GM18520 (cell line): ENCODE measurements around the gene JCAD.

Source experiments
- ATAC-seq: cut with Tn5 transposase; IDR thresholded peaks from one replicate; pipeline ENCODE4 v1.9.1; 2021; ENCODE audit not compliant: unreplicated experiment

JCAD gene

GRCh38 chr10:30047924-30048531 lies 11.4 kb downstream of the JCAD start:
- ATAC-seq = no peak

DNA sequence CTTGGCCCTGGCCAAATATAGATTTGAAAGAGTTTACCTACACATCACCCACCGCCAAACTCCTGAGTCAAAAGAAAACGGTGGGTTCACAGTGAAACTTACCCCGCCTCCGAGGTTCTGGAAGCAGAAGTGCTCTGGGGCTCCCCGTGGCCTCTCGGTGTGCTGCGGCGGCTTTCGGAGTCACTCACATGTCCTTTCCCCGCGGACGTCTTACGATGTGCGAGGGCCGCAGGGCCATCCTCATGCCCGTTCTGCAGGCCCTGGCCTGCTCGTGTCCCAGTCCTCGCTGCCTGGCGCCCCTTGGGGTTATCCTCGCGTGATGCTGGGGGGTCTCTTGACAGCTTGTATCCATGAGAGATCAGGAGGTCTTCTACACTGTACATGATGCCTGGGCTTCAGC lies 12.0 kb downstream of the JCAD start:
- ATAC-seq = no peak

DNA sequence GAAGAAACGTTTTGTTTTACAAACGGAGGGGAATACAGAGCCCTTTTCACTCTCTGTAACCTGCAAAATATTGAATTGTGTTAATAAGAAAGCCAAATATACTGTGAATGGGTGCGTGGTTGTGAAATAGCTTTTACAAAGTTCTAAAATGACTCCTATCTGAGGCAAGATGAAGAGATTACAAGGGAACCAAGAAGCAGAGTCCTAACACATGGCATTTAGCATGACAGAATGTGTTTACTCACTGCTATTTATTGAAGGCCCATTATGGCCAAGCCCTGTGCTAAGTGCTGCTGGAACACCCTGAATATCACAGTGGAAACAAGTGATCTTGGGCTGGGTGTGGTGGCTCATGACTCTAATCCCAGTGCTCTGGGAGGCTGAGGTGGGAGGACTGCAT lies 12.9 kb downstream of the JCAD start:
- ATAC-seq = no peak

- no peak for ATAC-seq
Observed at GRCh38 chr10:30045961-30046360, 13.4 kb downstream of the JCAD start.

DNA sequence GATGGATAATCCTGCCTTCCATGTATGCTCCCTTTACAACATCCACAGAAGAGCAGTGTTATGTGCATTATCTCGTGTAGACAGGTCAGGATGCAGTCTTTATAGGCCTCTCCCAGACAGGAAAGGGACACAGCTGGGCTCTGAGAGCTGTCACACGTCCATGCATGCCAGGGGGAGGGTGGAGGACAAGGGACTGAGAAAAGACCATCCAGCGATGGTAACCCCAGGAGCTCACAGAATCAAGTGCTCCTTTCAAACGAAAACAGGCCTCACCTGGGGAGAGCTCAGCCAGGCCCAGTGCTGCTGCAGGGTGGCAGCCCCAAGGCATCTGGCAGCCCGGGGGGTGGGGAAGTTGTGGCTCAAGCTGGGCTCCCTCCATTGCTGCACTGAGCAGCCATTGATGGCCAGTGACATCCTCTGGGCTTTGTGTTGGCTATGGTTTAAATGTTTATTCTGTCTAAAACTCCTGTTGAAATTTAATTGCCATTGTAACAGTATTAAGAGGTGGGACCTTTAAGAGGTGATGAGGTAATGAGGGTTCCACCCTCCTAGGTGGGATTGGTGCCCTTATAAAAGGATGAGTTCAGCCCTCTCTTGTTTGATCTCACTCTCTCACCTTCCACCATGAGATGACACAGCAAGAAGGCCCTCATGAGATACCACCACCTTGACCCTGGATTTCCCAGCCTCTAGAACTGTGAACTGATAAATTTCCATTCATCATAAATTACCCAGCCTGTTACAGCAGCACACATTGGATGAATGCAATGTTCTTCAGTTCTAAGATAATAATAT lies 15.7 kb downstream of the JCAD start:
- no peak for ATAC-seq

- no peak for ATAC-seq
Observed at GRCh38 chr10:30042820-30043219, 16.6 kb downstream of the JCAD start.

DNA sequence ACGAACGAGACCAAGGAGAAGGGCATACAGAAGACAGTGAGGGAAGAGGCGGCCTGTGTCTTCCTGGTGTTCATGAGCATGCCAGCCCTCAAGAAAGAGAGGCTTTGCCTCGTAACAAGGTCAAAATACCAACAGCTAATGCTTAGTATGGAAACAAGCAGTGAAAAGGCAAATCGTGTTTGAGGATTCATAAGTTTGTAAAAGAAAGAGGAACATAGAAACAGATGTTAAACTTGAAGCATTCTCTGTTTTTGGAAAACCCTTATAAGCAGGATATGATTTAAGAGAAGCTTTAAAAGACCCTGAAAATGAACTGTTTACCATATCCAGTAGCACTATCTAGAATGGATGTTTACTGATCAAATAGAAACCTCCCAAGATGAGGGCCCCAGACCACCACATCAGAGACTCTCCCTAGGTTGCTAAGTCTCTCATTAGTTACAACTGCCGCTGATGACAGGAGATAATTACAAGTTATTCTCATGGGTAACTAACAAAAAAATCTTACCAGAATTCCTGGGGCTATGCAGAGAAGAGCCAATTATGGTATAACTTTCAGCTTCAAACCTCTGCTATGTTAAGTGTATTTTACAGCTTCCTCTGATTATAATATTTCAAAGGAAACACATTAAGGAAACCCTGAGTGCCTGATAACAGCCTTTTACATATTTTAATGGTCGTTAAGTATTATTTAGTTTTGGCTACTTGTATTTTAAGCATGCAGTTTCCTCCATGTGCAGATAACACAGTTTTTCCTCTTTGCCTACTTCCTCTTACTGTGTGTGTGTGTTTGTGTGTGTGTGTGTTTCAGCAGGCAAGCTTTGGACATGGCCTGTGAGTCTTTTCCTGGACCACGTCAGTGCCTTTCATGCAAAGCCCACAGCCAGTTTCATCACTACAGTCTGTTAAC lies 17.9 kb downstream of the JCAD start:
- no peak for ATAC-seq

GRCh38 chr10:30040597-30040996 lies 18.8 kb downstream of the JCAD start:
- no peak for ATAC-seq

DNA sequence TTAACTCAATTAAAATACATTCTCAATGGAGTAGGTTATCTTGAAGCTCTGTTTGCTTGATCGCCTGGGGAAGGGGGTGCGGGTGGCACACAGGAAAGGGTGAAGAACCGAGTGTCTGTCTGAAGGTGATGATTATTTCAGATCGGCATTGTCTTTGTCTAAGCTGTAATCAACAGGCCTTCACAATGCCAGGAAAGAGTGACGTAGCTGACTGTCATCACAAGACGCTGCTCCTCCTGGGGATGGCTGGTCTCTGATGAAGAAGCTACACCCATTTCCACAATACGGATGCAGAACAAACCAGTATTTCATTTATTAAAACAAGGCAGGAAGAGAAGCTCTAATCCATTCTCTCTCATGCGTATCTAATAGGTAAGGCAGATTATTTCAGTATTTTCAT lies 19.4 kb downstream of the JCAD start:
- ATAC-seq = no peak

DNA sequence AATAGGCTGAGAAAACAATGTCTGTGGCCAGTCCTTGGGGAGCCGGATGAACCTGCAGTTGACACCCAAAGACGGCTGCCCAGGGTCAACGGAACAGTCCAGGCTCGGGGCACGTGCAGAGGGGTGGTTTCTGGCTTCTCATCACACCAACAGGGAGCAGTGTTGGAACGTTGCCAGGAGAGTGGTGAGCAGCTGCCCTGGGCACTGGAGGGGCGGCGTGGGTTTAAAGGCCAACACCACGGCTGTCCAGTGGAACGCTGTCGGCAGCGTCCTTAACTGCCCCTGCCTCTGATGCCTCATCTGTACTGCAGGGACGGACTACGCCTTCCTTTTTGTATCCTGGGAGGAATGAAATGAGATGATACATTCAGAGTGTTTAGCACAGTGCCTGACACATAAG lies 19.8 kb downstream of the JCAD start:
- ATAC-seq = no peak

DNA sequence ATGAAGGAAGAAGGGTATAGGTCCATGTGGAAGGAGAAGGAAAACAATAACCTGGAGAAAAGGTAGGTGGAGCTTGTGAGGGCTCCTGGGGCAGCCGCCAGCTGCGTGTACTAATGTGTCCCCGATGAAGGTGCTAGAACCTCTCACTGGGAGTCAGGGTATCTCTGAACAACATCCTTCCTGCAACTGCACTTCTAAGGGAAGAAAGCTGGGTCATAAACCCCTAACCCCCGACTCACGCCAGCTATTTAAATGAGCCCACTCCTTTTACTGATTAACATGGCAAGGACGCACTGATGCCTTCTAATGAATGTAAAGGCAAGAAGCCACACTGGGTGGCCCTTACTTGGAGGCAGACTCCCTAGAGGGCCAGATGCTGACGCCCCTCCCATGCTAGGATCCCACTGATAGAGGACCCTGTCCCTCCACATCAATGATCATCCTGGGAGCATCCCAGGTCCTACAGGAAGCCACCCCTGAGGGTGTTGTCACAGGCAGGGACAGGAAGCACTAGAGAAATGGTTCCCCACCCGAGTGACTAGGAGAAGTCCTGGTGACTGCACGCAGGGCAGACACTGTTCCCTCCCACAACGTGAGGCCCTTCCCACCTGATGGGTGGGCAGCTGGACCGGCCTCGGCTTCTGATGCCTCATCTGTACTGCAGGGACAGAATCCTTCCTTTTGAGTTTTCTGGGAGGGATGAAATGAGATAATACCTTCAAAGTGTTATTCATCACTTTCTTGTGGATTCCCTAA lies 20.4 kb downstream of the JCAD start:
- ATAC-seq = no peak

DNA sequence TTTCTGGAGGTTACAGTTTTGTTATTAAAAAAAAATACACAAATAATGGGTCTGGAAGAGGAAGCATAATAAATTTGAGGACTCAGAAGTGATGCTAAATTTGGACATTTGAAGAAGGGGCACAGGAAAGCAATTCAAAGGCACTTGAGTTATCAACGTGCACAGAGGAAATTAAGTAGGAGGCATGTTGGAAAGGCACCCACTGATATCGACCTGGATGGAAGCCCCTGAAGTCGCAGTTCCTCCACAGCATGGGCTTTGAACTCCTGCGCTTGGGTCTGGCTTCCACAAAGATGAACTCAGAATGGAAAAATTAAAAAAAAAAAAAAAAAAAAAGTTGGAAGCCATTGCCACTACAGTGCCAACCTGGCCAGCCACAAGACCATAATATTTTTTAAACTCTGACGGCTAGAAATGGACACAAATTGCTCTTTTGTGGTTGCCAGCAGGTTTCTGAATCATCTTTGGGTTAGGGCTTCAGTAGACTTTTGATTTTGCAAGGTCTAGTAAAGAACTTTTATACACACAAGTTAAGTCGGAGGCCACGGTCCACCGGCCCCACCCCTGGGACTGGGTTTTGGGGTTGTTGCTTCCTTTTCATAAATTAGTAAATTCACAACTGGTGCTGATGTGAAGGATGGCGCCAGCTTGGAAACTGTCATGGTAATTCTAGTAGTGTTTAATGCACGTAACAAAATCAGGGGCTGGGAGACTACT lies 21.6 kb downstream of the JCAD start:
- ATAC-seq = no peak

GRCh38 chr10:30036811-30037210 lies 22.6 kb downstream of the JCAD start:
- ATAC-seq = no peak

- no peak for ATAC-seq
Observed at GRCh38 chr10:30036341-30036740, 23.0 kb downstream of the JCAD start.

- no peak for ATAC-seq
Observed at GRCh38 chr10:30034433-30035137, 24.8 kb downstream of the JCAD start.

- ATAC-seq = no peak
Observed at GRCh38 chr10:30032125-30032524, 27.3 kb downstream of the JCAD start.

GRCh38 chr10:30029872-30030256 lies 29.5 kb downstream of the JCAD start:
- ATAC-seq = no peak

GRCh38 chr10:30029164-30029871 lies 30.1 kb downstream of the JCAD start:
- ATAC-seq = no peak

DNA sequence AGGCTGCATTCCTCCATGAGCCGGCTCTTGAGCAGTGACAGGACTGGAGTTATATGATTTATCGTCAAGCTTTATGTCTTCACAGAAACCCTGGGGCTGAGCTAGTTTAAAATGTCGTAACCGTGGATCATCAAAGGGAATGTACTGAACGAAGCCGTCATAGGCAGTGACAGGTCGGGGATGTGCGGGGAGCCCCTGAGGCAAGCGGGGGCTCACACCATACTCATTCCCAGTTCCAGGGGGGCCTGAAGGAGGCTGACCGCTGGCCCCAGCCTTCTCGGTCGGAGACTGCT lies 30.7 kb downstream of the JCAD start:
- ATAC-seq = no peak
